Measurements from ENCODE around the gene TMEM44.

DNA sequence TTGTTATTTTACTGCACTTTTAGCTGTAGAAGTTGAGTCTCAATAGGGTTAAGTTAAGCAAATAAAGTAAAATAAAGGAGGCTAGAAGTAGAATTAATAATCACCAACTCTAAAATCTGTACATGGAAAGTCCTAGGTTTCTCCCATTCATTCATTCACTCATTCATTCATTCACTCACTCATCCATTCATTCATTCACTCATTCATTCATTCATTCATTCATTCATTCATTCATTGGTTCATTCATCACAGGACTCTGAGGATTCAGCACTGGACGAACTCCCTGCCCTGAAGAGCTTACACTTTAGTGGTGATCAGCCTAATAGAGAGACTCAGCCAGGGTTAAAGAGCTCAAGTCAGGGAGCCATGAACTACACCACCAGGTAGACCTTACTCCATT is 43.3 kb upstream of the TMEM44 start:
- no peak for TF ChIP-seq ZFHX2 (tag by site-specific recombination; conservative IDR thresholded peaks at IDR 0.05)
- TF ChIP-seq, protein P1, sequence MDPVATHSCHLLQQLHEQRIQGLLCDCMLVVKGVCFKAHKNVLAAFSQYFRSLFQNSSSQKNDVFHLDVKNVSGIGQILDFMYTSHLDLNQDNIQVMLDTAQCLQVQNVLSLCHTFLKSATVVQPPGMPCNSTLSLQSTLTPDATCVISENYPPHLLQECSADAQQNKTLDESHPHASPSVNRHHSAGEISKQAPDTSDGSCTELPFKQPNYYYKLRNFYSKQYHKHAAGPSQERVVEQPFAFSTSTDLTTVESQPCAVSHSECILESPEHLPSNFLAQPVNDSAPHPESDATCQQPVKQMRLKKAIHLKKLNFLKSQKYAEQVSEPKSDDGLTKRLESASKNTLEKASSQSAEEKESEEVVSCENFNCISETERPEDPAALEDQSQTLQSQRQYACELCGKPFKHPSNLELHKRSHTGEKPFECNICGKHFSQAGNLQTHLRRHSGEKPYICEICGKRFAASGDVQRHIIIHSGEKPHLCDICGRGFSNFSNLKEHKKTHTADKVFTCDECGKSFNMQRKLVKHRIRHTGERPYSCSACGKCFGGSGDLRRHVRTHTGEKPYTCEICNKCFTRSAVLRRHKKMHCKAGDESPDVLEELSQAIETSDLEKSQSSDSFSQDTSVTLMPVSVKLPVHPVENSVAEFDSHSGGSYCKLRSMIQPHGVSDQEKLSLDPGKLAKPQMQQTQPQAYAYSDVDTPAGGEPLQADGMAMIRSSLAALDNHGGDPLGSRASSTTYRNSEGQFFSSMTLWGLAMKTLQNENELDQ (tag by site-specific recombination; IDR thresholded peaks at IDR 0.05; ENCODE audit: low read depth): no peak
- TF ChIP-seq, protein P2, sequence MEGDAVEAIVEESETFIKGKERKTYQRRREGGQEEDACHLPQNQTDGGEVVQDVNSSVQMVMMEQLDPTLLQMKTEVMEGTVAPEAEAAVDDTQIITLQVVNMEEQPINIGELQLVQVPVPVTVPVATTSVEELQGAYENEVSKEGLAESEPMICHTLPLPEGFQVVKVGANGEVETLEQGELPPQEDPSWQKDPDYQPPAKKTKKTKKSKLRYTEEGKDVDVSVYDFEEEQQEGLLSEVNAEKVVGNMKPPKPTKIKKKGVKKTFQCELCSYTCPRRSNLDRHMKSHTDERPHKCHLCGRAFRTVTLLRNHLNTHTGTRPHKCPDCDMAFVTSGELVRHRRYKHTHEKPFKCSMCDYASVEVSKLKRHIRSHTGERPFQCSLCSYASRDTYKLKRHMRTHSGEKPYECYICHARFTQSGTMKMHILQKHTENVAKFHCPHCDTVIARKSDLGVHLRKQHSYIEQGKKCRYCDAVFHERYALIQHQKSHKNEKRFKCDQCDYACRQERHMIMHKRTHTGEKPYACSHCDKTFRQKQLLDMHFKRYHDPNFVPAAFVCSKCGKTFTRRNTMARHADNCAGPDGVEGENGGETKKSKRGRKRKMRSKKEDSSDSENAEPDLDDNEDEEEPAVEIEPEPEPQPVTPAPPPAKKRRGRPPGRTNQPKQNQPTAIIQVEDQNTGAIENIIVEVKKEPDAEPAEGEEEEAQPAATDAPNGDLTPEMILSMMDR (tag by site-specific recombination; IDR thresholded peaks at IDR 0.05): no peak
- no peak for TF ChIP-seq ZNF274 (IDR thresholded peaks at IDR 0.05; ENCODE audit: low read length)
- no peak for TF ChIP-seq ZNF274 (tag by site-specific recombination; IDR thresholded peaks at IDR 0.05; ENCODE audit: borderline replicate concordance)
- no peak for TF ChIP-seq ZNF211 (tag by site-specific recombination; IDR thresholded peaks at IDR 0.05; ENCODE audit: low read depth)
- TF ChIP-seq, protein P3, sequence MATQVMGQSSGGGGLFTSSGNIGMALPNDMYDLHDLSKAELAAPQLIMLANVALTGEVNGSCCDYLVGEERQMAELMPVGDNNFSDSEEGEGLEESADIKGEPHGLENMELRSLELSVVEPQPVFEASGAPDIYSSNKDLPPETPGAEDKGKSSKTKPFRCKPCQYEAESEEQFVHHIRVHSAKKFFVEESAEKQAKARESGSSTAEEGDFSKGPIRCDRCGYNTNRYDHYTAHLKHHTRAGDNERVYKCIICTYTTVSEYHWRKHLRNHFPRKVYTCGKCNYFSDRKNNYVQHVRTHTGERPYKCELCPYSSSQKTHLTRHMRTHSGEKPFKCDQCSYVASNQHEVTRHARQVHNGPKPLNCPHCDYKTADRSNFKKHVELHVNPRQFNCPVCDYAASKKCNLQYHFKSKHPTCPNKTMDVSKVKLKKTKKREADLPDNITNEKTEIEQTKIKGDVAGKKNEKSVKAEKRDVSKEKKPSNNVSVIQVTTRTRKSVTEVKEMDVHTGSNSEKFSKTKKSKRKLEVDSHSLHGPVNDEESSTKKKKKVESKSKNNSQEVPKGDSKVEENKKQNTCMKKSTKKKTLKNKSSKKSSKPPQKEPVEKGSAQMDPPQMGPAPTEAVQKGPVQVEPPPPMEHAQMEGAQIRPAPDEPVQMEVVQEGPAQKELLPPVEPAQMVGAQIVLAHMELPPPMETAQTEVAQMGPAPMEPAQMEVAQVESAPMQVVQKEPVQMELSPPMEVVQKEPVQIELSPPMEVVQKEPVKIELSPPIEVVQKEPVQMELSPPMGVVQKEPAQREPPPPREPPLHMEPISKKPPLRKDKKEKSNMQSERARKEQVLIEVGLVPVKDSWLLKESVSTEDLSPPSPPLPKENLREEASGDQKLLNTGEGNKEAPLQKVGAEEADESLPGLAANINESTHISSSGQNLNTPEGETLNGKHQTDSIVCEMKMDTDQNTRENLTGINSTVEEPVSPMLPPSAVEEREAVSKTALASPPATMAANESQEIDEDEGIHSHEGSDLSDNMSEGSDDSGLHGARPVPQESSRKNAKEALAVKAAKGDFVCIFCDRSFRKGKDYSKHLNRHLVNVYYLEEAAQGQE (tag by site-specific recombination; IDR thresholded peaks at IDR 0.05): no peak
- no peak for TF ChIP-seq ZNF707 (tag by site-specific recombination; IDR thresholded peaks at IDR 0.05)
- TF ChIP-seq ZNF350 (tag by site-specific recombination; IDR thresholded peaks at IDR 0.05): no peak
- no peak for TF ChIP-seq ZNF311 (tag by site-specific recombination; IDR thresholded peaks at IDR 0.05; ENCODE audit: borderline replicate concordance)
- no peak for TF ChIP-seq ZFP37 (tag by site-specific recombination; IDR thresholded peaks at IDR 0.05)
- TF ChIP-seq ZNF214 (tag by site-specific recombination; IDR thresholded peaks at IDR 0.05; ENCODE audit: borderline replicate concordance): no peak
- TF ChIP-seq, protein P4, sequence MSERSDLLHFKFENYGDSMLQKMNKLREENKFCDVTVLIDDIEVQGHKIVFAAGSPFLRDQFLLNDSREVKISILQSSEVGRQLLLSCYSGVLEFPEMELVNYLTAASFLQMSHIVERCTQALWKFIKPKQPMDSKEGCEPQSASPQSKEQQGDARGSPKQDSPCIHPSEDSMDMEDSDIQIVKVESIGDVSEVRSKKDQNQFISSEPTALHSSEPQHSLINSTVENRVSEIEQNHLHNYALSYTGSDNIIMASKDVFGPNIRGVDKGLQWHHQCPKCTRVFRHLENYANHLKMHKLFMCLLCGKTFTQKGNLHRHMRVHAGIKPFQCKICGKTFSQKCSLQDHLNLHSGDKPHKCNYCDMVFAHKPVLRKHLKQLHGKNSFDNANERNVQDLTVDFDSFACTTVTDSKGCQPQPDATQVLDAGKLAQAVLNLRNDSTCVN (tag by site-specific recombination; optimal IDR thresholded peaks at IDR 0.05): no peak

Measured in HEK293 (cell line).